Measurements from ENCODE around the gene PRF1.

GRCh38 chr10:70589762-70590654 is 12.5 kb downstream of the PRF1 start:
- TF ChIP-seq, protein P1, sequence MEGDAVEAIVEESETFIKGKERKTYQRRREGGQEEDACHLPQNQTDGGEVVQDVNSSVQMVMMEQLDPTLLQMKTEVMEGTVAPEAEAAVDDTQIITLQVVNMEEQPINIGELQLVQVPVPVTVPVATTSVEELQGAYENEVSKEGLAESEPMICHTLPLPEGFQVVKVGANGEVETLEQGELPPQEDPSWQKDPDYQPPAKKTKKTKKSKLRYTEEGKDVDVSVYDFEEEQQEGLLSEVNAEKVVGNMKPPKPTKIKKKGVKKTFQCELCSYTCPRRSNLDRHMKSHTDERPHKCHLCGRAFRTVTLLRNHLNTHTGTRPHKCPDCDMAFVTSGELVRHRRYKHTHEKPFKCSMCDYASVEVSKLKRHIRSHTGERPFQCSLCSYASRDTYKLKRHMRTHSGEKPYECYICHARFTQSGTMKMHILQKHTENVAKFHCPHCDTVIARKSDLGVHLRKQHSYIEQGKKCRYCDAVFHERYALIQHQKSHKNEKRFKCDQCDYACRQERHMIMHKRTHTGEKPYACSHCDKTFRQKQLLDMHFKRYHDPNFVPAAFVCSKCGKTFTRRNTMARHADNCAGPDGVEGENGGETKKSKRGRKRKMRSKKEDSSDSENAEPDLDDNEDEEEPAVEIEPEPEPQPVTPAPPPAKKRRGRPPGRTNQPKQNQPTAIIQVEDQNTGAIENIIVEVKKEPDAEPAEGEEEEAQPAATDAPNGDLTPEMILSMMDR (IDR thresholded peaks at IDR 0.05 in 8 of 11, conservative IDR thresholded peaks at IDR 0.05 in 3 of 11): no peak
- TF ChIP-seq POLR2AphosphoS5 (IDR thresholded peaks at IDR 0.05): no peak
- no peak for TF ChIP-seq POLR2A (IDR thresholded peaks at IDR 0.05)

All from spleen (tissue), 7 donors.